Ovary (tissue), 3 donors: ENCODE measurements around the gene MCTP2.

Source experiments
- CTCF ChIP-seq, 3 donors: fragments of 450-650 bp in 2 of 3; fragments of 200-600 bp in 1 of 3; IDR thresholded peaks; one replicate each; pipeline versions ENCODE4 v1.5.1 to v1.8.0; 2016 to 2022; ENCODE audit warnings: antibody characterized with exemption in 3 of 3, mild to moderate bottlenecking in 1 of 3
- POLR2A ChIP-seq: fragments of 450-650 bp; IDR thresholded peaks from one replicate; pipeline ENCODE4 v1.6.1; 2017; ENCODE audit warnings: antibody characterized with exemption, mild to moderate bottlenecking, moderate library complexity
- donor health status: DM: no; HTN: no; CAD: no.

- TF ChIP-seq CTCF (IDR thresholded peaks at IDR 0.05), result no peak
- TF ChIP-seq POLR2A, result no peak
Measured at GRCh38 chr15:94246016-94246415, 14.7 kb downstream of the MCTP2 start.
